GM13976 (cell line): Measurements from ENCODE around the gene ARHGEF39.

Source experiments
- DNase-seq: peaks from one replicate; pipeline ENCODE4 v3.0.0; 2012; ENCODE audit warnings: low spot score
- in situ Hi-C: fragments of 300-500 bp; cut with MboI; formaldehyde crosslinking; loops from one replicate; pipeline ENCODE4 v1.12.0; 2022; ENCODE audit warnings: low sequenced_read_pairs, mixed read lengths, inconsistent platforms; ENCODE audit not compliant: unreplicated experiment
- TF ChIP-seq, protein P1 (sequence below): IDR thresholded peaks from 2 replicates; pipeline ENCODE4 v1.5.1; 2012; ENCODE audit warnings: borderline replicate concordance, mild to moderate bottlenecking; ENCODE audit not compliant: insufficient read depth; ENCODE audit errors: extremely low read depth, missing control alignments, control extremely low read depth

The ARHGEF39 gene

DNA sequence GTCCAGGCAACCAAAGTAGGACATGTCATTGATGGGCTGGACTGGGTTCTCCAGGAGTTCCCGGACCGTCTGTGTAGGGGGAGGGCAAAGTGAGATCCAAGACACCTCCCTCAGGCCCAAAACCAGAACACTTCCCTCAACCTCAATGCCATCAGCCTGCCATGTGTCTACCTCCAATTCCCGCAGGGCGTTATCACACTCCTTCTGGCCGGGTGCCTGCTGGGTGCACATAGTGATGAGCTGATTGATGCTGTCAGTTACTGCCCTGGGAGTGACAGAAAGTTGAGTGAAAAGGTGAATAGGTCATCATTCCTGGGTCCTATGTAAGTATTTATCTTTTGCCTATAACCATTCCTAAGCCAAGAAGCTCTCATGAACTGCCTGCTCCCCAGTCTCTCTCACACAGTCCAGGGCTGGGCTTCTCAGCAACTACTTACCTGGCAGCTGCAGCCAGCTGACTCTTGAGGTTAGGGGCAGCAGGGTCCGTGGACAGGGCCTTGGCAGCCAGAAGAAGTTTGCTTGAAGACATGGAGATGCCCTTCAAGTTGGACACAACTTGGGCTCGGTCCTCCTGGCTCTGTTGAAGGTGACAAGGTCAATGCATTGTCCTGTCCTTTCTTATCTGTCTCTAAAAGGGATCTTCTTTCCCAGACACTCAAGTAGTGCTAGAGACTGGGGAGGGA is 46.0 kb upstream of the ARHGEF39 start:
- in situ Hi-C loops, result no loop called here
- TF ChIP-seq, protein P1, sequence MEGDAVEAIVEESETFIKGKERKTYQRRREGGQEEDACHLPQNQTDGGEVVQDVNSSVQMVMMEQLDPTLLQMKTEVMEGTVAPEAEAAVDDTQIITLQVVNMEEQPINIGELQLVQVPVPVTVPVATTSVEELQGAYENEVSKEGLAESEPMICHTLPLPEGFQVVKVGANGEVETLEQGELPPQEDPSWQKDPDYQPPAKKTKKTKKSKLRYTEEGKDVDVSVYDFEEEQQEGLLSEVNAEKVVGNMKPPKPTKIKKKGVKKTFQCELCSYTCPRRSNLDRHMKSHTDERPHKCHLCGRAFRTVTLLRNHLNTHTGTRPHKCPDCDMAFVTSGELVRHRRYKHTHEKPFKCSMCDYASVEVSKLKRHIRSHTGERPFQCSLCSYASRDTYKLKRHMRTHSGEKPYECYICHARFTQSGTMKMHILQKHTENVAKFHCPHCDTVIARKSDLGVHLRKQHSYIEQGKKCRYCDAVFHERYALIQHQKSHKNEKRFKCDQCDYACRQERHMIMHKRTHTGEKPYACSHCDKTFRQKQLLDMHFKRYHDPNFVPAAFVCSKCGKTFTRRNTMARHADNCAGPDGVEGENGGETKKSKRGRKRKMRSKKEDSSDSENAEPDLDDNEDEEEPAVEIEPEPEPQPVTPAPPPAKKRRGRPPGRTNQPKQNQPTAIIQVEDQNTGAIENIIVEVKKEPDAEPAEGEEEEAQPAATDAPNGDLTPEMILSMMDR, result no peak

DNA sequence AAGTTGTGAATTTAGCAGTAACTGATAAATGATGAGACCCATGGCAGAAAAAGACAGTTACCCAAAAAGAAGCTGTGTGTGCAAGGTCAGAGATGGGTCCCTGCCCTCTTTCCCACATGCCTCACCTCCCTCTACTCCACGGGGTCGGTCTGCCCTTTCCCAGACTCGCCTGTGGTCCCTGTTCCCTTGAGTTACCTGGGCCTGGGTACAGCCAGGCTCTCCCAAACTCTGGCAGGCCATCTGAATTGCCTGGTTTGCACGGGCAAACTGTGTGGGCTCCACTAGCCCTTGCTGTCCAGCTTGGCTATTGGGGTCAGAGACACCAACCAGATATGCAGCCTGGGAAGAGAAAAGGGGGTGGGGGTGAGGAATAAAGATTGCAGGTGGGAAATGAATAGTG is 43.2 kb upstream of the ARHGEF39 start:
- TF ChIP-seq, protein P1, result no peak
- in situ Hi-C loops, result no loop called here
- DNase-seq, result no peak

More for the DNA sequence above, 46.0 kb upstream of the ARHGEF39 start:
- DNase-seq, result no peak

DNA sequence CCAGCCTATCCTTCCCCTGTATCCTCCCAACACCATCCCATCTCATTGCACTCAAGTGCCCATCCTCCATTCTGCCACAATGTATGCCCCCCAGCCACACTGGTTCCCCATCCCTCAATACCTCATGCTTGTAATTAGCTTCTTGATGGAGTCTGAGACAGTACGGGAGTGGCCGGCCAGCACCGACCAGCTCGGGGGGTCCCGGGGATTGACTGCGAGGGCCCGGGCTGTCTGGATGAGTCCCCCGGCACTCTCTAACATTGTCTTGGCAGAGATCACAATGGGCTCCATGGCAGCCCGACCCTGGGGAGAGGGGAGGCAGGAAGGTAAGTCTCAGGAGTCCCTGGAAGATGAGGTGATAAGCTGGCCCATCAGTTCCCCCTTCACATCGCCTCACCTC is 42.0 kb upstream of the ARHGEF39 start:
- TF ChIP-seq, protein P1, result no peak
- no peak for DNase-seq
- in situ Hi-C loops, result no loop called here

DNA sequence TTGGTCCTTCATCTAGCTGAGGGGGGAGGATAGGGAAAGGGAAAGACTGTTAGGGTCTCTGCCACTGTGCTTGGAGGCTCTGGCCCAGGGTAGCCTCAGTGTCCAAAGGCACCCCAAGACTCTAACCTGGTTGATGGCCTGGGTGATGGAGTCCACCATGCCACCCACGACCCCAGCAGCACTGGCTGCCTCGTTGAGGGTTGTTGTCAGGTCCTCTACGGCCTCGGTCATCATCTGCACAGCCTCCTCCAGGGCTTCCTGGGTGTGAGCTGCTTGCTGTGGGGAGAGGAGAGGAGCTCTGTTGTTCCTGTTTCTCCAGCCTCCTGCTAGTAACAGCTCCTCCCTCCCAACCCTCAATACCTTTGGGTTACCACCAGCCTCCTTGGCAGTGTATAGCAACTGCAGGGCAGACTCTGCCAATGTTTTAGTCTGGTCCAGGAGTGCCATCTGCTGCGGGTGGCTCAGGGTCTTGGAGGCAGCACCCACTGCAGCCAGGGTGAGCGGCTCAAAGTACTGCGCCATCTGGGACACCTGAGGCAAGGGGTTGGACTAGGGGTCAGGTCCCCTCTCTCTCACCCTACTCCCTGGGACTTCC is 40.9 kb upstream of the ARHGEF39 start:
- TF ChIP-seq, protein P1, result no peak
- no peak for DNase-seq
- in situ Hi-C loops, result no loop called here

DNA sequence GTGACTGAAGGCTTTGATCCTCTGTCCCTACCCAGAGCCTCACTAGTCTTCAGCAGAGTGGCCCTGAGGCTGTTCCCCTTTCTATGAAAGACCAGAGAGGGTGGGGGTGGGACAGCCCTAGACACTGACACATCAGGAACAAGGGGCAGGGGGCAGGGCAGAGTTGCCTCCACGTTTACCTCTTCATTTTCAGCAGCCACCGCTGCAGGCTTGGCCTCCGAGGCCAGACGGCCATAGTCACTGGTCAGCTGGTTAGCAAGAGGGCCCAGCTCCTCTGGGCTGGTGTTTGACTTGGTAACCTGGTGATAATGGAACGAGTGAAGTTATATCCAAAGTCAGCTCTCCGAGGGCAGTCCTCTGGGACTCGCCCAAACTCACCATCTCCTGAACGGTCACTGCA is 40.4 kb upstream of the ARHGEF39 start:
- TF ChIP-seq, protein P1, result no peak
- DNase-seq, result no peak
- in situ Hi-C loops, result no loop called here

DNA sequence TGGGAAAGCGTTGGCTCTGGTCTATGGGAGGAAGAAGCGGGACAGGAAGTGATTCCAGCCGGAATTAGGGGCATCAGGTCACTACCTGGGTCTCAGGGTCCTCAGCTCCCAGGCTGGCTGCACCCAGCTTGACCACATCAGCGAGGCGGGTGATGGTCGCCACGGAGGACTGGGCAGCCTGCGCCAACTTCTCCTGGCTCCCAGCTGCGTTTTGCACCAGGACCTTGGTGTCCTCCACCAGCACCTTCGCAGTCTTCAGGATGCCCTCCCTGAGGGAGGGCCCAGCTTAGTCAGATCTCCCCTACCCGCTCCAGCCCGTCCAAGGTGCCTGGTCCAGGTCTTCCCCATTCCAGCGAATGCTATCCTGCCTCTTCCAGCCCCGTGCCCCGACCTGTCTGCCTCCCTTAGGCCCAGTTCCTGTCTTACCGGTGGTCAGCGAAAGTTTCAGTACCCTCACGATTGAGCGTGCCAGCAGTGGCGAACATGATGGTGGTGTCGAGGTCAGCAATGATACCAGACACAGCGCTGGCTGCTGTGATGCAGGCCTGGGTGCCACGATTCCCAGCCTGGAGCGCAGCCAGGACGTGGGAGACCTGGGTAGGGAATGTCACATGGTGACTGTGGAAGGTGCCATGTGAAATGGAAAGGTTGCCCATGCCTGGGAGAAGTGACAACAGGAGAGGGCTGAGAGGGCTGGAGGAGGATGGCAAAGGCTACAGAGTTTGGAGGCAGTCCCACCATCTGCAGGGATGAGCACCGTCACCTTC is 39.1 kb upstream of the ARHGEF39 start:
- no peak for DNase-seq
- TF ChIP-seq, protein P1, result no peak
- in situ Hi-C loops, result no loop called here
